Measurements from ENCODE around the gene THOC5.

Gene THOC5

DNA sequence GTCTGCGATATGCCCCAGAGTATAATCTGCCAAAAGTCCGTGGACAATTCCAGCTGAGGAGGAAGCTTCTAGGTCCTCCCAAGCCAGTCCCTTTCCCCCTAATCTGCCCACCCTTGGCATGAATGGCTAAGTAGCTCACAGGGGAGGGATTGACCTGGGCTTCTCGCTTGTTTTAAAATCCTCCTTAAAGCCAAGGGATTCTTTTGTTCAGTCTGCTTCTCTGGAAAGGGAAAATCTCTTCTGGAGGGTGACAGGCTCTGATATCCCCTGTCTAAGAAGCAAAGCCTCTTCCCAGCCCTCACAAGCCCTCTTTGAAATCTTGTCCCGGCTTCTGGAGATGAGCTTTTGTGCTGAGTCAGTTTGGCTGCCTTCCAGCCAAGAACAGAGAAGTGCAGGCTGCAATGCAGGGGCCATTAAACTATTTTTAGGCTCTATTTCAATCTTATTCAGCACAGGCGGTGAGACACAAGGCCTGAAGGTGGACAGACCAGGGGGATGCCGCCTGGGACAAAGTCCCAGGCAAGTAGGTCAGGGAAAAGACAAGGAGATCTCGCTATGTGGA is 49.7 kb downstream of the THOC5 start:
- no peak for DNase-seq

DNA sequence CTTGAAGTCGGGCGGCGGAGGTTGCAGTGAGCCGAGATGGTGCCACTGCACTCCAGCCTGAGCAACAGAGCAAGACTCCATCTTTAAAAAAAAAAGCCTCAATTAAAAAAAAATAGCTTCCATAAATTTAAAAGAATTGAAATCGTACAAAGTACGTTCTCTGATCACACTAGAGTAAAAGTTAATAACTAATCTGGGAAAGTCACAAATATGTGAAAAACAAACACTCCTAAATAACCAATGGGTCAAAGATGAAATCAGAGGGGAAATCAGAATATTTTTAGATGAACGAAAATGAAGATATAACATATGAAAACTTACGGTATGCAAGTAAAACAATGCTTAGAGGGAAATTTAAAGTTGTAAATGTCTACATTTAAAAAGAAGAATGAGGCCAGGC is 53.7 kb downstream of the THOC5 start:
- no peak for DNase-seq

DNA sequence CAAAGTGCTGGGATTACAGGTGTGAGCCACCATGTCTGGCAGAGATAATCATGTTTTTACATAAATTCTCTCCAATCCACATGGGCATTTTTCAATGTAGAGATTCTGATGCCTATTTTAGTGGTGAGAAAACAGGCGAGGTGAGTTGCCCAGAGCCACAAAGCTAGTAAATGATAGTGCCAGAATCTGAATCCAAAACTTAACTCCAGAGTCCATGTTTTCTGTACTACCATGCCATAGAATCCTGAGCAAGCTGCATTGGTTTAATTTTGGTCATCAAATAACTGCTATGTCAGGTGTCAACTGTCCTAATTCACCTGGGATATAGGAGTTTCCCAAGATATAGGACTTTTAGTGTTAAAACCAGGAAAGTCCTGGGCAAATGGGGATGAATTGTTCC is 59.9 kb downstream of the THOC5 start:
- no peak for DNase-seq

DNA sequence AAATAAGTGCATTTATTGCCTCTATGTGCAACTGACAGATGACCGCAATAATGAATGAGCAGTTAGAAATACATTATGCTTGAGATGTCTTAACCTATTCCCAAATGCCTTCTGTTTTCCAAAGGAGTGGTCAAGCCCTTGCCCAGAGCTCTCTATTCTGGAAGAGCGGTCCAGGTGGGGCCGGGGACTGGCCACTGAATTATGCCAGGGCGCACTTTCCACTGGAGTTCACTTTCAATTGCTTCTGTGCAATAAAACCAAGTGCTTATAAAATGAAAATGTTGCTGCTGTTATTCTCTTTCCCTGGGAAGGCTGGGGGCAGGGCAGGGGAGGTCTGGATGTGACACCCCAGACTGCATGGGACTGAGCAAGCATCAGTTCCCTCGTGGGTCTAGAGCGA is 62.5 kb downstream of the THOC5 start:
- no peak for DNase-seq

DNA sequence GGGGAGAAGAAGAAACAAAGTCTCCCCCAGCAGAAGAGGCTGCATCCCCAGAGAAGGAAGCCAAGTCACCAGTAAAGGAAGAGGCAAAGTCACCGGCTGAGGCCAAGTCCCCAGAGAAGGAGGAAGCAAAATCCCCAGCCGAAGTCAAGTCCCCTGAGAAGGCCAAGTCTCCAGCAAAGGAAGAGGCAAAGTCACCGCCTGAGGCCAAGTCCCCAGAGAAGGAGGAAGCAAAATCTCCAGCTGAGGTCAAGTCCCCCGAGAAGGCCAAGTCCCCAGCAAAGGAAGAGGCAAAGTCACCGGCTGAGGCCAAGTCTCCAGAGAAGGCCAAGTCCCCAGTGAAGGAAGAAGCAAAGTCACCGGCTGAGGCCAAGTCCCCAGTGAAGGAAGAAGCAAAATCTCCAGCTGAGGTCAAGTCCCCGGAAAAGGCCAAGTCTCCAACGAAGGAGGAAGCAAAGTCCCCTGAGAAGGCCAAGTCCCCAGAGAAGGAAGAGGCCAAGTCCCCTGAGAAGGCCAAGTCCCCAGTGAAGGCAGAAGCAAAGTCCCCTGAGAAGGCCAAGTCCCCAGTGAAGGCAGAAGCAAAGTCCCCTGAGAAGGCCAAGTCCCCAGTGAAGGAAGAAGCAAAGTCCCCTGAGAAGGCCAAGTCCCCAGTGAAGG is 64.3 kb downstream of the THOC5 start:
- peak; percentile 31 for DNase-seq

DNA sequence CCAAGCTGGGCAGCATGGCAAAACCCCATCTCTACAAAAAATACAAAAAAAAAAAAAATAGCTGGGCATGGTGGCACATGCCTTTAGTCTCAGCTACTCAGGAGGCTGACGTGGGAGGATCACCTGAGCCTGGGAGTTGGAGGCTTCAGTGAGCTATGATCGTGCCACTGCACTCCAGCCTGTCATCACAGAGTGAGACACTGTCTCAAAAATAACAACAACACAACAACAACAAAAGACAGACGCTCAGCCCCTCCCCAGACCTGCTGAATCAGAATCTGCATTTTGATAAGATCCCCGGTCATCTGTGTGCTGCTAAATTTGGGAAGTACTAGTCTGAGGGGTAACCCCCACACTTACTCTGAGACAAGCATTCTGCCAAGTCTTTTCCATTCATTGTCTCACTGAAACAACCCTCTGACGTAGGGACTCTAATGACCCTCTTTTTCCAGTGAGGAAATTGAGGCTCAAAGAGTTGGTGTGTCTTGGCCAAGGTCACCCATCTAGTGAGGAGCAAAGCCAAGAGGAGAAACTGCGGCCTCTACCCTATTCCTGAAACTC is 66.1 kb downstream of the THOC5 start:
- no peak for DNase-seq

DNA sequence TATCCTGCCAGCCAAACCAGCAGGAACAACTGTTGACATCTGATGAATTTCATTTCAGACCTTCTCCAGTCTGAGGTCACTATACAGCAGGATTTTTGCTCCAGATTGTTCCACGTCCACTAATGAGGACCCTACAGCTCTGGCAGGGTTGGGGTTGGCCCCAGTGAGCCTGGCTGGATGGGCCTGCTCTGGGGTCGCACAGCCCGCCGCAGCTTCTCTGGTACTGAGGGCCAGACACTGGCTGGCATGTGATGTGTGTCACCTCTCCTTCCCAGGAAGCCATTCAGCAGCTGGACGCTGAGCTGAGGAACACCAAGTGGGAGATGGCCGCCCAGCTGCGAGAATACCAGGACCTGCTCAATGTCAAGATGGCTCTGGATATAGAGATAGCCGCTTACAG is 68.1 kb downstream of the THOC5 start:
- no peak for DNase-seq

DNA sequence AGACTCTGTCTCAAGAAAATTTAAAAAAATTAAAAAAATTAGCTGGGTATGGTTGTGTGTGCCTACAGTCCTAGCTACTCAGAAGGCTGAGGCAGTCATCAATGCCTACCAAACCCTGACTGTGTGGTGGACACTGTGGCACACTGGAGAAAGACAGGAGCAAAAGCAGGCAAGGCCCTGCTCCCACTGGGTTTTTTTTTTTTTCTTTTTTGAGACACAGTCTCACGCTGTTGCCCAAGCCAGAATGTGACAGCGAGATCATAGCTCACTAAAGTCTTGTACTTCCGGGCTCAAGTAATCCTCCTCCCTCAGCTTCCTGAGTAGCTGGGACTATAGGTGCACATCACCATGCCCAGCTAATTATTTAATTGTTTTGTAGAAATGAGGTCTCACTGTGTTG is 68.9 kb downstream of the THOC5 start:
- no peak for DNase-seq

DNA sequence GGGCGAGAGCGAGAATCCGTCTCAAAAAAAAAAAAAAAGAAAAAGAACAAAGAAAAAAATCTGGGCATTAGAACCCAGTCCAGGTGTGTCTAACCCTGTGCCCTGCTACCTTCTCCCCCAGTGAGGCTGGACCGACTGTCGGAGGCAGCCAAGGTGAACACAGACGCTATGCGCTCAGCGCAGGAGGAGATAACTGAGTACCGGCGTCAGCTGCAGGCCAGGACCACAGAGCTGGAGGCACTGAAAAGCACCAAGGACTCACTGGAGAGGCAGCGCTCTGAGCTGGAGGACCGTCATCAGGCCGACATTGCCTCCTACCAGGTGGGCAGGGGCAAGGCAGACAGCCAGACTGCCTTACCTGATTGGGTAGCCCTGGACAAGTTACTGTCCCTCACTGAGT is 70.3 kb downstream of the THOC5 start:
- no peak for DNase-seq

DNA sequence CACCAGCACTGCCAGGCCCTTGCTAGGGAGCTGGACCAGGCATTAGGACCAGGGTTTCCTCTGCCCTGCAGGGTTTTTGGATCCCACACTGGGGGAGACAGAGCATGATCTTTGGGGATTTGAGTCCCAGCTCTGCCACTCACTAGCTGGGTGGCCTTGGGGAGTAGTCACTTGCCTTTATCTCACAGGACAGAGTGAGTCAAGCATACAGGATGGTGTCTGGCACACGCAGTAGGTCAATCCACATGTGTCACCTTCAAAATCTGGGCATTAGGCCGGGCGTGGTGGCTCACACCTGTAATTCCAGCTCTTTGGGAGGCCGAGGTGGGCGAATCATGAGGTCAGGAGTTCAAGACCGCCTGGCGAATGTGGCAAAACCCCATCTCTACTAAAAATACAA is 70.8 kb downstream of the THOC5 start:
- DNase-seq, result no peak

DNA sequence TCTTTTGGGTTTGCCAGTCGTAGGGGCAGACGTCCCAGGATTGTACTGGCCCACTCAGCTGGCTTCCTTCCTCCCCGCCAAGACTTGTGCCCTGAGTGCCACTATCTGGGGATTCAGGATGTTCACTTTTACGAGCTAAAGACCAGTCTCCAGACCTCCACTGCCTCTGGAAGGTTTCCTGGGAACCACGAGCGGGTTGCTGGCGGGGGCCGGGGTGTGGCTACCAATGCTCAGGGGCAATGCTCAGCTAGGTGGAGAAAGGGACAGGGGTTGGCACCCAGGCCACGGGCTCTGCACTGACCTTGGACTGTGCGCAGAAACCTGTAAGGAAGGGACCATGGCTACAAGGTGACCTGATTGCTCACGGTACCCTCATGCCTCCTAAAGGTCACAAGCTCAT is 71.3 kb downstream of the THOC5 start:
- no peak for DNase-seq

DNA sequence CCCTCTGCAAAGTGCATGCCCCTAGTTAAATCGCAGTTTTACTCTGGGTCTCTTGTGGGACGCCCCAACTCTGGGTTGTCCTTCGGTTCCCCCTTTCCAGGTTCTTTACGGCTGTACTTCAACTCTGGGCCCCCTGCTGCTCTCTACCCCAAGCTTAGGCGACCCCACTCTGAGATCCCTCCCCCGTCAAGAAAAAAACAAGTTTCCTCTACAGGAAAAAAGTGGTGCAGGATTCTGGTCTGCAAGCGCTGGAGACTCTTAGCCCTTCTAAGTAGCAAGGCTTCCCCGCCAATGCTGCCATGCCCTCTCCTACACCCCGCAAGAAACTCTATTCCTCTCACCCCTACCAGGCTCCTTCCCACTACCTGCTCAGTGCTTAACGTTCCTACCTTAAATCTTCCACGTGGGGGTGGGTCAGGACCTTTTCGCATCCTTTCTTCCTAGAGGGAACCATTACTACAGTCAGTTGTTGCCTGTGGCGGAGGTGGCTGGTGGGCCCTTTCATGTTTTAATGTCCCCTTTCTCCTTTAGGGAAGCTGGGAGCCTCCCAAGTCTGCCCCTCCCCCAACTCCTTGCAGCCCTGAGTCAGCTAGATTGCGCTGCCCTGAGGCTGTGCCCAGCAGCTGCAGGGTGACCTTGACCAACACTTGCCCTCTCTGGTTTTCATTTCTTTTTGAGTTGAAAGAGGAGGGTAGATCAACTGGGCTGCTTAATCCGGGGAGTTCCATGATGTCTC is 72.1 kb downstream of the THOC5 start:
- no peak for DNase-seq

DNA sequence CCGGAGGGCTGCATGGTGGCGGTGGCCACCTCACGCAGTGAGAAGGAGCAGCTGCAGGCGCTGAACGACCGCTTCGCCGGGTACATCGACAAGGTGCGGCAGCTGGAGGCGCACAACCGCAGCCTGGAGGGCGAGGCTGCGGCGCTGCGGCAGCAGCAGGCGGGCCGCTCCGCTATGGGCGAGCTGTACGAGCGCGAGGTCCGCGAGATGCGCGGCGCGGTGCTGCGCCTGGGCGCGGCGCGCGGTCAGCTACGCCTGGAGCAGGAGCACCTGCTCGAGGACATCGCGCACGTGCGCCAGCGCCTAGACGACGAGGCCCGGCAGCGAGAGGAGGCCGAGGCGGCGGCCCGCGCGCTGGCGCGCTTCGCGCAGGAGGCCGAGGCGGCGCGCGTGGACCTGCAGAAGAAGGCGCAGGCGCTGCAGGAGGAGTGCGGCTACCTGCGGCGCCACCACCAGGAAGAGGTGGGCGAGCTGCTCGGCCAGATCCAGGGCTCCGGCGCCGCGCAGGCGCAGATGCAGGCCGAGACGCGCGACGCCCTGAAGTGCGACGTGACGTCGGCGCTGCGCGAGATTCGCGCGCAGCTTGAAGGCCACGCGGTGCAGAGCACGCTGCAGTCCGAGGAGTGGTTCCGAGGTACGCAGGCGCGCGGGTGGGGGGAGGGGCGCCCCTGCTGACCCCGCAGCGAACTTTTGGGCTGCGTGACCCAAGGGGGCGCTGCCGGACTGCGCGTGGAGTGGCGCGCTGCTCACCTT is 72.9 kb downstream of the THOC5 start:
- peak; percentile 69 for DNase-seq

DNA sequence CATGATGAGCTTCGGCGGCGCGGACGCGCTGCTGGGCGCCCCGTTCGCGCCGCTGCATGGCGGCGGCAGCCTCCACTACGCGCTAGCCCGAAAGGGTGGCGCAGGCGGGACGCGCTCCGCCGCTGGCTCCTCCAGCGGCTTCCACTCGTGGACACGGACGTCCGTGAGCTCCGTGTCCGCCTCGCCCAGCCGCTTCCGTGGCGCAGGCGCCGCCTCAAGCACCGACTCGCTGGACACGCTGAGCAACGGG is 73.4 kb downstream of the THOC5 start:
- no peak for DNase-seq

DNA sequence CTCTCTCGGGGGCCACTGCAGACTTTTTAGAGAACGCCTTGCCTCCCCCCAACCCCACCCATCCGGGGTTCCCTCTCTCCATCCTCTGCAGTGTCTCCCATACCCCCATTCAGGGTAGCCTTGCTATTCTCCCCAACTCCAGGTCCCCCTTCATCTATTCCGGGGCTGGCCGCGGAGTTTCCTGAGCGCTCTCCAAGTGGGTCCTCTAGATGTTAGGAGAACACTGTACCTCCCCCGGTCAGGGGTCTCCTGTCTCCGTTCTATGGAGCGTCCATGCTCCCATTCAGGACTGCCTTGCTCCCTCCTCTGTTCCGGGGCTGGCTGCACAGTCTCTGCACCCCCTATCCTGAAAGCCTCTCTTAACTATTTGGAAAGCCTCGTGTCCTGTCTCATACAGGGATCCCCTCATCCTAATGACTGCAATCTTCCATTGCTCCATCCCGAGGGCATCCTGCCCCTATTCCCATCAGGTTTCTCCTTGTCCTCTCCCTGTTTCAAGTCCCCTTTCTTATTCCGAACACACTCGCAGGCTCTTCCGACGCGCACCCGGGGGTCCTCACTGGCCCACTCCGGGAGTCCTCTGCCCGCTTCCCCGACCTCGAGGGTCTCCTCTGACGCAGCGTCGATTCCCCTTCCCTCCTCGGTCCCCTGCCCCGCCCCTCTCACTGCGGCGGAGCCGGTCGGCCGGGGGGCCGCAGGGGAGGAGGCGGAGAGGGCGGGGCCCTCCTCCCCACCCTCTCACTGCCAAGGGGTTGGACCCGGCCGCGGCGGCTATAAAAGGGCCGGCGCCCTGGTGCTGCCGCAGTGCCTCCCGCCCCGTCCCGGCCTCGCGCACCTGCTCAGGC is 73.9 kb downstream of the THOC5 start, which contains the start of gene NEFH:
TSS of gene NEFH (plus strand) at position 802 of the 845 bp plus-strand sequence. CDS start 45 bp downstream, outside the sequence.
- no peak for DNase-seq

DNA sequence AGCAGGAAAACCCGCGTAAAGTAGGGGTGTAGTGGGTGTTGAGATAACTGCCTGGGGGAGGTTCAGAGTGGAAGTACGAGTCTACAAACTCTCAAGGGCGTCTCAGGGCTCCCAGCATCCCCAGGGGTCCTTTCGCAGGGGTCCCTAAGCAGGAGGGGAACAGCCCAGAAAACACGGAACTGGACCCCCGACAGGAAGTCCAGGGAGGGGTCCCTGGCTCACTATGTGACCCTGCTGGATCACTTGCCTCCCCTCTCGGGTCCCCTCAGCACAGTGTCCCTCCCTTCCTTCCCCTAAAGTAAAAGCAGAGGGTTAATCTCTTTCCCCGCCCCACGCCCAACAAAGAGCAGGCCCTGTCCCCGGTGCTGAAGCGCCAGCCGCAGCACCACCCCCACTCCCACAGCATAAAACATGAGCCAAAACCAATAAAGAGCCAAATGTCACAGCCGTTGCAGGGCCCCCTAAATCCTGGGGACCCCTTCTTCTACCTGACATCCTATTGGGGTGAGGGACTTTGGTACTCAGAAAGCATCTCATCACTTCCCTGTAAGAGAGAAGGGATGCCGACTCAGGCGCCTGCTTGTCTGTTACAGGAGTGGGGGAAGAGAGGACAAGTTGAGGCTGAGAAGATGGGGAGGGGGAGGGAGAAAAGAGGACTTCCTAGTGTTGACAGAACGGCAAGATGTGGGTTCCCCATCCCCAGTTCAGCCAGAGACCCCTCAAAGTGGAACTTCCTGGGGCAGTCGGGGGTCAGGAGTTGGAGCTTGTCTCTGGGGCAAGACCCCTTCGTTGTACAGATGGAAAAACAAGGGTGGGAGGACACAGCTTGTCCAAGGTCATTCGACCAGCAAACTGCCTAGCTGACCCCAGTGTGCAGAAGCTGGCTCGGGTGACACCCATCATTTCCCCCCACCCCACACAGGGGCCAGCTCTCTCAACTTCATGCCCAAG is 75.0 kb downstream of the THOC5 start:
- no peak for DNase-seq

DNA sequence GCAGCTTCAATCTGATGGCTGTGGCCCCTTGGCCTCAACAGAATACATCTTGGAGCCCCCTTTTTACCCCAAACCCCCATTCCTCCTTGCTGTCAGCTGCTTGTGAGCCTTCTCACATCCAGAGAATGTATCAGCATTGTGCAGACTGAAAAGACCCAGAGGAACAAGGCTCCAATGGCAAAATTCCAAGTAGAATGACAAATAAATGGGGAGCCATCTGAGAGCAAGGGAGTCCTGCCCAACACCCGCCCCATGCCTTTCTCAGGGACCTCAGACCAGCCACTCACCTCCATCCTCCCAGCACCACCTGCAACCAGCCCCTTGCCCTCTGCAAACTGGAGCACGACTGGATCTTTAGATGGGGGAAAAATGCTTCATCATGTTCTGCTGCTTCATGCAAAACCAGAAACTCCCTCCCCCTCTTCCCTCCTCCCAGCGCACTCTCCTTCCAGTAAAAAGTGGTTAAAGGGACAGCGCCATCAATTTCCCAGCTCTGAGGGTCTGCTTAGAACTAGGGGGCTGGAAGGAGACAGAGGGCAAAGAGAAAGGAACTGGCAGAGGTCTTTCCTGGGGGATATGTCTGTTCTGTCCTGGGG is 75.7 kb downstream of the THOC5 start:
- no peak for DNase-seq

DNA sequence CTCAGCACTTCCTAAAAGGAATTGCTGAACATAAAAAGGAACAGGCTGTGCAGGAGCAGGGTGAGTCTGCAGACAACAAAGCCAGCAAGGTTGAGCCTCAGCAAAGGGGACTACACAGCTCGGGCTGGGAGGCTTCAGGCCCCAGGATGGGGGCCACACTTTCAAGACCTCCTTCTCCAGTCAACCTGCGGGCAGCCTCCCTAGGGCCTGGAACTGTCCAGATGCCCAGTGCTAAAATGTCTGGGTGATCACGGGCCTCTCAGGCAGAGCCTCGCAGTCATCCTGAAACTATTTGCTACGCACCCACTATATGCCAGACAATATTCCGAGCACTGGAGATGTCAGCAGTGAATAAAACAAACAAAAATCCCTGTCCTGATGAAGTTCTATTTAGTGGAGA is 77.4 kb downstream of the THOC5 start:
- no peak for DNase-seq

DNA sequence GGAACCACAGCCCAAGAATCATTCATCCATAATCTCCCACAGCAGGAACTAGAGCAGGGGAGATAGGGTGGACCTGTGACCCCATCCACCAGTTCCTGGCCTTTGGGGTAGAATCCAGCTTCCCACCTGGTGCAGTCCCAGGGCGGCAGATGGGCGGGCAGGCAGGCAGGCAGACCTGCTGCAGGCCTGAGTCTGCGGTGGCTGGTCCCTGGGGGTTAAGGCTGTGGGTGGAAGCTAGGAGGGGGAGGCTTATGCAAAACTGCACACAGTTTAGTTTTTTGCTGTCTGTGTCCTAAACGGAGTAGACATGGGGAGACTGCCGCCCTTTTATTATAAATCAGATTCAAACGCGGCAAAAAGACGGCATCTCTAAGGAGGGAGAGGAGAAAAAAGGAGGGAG is 78.0 kb downstream of the THOC5 start:
- DNase-seq, result peak; percentile 38

DNA sequence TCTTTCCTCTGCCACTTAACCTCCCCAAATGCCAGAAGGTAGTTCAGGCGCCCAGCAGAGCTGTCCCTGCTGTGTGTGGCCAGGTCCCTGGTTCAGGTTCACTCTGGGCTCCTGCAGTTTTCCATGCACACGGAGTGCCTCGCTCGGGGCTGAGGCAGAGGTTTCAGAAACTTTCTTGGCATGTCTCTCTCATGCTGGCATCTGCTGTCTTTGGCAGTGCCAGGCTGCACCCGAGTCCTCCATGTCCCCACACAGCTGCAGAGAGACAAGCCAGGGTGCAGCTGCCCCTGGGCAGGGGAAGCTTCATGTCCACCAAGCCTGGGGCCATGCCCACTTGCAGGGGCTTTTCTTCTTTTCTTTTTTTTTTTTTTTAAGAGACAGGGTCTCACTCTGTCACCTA is 80.6 kb downstream of the THOC5 start:
- no peak for DNase-seq
